Measurements from ENCODE around the gene CDC20B.

DNA sequence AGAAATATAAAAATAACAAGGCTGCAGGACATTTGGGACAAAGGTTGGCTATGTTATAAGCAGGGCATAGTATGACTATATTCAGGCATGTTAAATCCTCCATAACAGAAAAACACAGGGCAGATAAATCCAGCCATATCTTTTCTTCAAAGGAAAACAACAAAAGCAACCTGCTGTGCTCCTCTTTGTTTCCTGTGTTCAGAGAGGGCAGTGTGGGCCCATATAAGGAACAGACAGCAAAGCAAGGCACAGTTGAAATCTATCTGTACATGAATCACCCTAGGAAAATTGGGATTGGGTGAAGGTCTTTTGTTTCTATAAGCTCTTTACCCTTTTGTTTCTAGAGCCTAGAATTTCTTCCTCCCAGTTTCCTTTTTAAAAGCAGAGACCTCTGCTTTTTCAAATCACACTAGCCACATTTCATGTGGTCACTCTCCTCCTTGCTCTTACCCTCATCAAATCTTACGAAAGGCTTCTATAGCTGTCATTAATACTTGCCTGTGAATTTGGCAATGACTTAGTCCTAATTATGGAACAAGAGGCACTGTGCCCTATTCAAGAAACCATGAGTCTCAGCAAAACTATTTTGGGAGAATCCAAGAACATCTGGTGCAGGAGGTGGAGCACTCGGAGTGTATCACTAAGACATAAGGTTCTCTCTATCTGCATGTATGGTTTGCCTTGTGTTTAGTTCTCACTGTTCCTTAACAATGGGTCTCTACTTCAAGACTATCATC lies 68.8 kb downstream of the CDC20B start:
- TF ChIP-seq, protein P1, sequence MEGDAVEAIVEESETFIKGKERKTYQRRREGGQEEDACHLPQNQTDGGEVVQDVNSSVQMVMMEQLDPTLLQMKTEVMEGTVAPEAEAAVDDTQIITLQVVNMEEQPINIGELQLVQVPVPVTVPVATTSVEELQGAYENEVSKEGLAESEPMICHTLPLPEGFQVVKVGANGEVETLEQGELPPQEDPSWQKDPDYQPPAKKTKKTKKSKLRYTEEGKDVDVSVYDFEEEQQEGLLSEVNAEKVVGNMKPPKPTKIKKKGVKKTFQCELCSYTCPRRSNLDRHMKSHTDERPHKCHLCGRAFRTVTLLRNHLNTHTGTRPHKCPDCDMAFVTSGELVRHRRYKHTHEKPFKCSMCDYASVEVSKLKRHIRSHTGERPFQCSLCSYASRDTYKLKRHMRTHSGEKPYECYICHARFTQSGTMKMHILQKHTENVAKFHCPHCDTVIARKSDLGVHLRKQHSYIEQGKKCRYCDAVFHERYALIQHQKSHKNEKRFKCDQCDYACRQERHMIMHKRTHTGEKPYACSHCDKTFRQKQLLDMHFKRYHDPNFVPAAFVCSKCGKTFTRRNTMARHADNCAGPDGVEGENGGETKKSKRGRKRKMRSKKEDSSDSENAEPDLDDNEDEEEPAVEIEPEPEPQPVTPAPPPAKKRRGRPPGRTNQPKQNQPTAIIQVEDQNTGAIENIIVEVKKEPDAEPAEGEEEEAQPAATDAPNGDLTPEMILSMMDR (IDR thresholded peaks at IDR 0.05), result no peak
- TF ChIP-seq, protein P2, sequence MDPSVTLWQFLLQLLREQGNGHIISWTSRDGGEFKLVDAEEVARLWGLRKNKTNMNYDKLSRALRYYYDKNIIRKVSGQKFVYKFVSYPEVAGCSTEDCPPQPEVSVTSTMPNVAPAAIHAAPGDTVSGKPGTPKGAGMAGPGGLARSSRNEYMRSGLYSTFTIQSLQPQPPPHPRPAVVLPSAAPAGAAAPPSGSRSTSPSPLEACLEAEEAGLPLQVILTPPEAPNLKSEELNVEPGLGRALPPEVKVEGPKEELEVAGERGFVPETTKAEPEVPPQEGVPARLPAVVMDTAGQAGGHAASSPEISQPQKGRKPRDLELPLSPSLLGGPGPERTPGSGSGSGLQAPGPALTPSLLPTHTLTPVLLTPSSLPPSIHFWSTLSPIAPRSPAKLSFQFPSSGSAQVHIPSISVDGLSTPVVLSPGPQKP (IDR thresholded peaks at IDR 0.05; ENCODE audit: low read depth, low read length), result no peak
- TF ChIP-seq POLR2A (IDR thresholded peaks at IDR 0.05; ENCODE audit: low read length) (no peak), SREBF2 (IDR thresholded peaks at IDR 0.05) (no peak), RNF2 (IDR thresholded peaks at IDR 0.05; ENCODE audit: borderline replicate concordance, low read depth) (no peak), HOXA7 (CRISPR knock-in tag; IDR thresholded peaks at IDR 0.05) (no peak), POLR2AphosphoS2 (conservative IDR thresholded peaks at IDR 0.05; ENCODE audit: low read length) (no peak), JUN (IDR thresholded peaks at IDR 0.05) (no peak), MYC (IDR thresholded peaks at IDR 0.05; ENCODE audit: borderline replicate concordance, low read length) (no peak), MAZ (IDR thresholded peaks at IDR 0.05; ENCODE audit: borderline replicate concordance, low read depth, low read length) (no peak), MAX (IDR thresholded peaks at IDR 0.05) (no peak), USF2 (IDR thresholded peaks at IDR 0.05) (no peak)

All from A549 (cell line).